Measurements from ENCODE around the gene CWC25. TPM values are rescaled to one million over a fixed set of nuclear protein-coding genes. Genes with fewer than 3 reads are reported as not detected.
"Not testable (repeated sequence)": the region's sequence is repeated elsewhere in the genome, so short reads cannot be mapped to it uniquely, and the experiment has no call there.

CWC25 gene
- total RNA-seq, 1 donor, result 9.9 TPM

GRCh38 chr17:38797158-38797490 is 28.0 kb downstream of the CWC25 start:
- DNase-seq (ENCODE audit: low read depth), result peak; percentile 72
- peak overlapping the region; percentile 79 for H3K4me3 ChIP-seq (ENCODE audit: low read depth, low read length)
- TF ChIP-seq CTCF (IDR thresholded peaks at IDR 0.05; ENCODE audit: insufficient read depth, low read depth, low read length), result no peak

- no peak for TF ChIP-seq CTCF (IDR thresholded peaks at IDR 0.05; ENCODE audit: insufficient read depth, low read depth, low read length)
- no peak for DNase-seq (ENCODE audit: low read depth)
- H3K4me3 ChIP-seq (ENCODE audit: low read depth, low read length), result peak overlapping the region; percentile 79
Observed at GRCh38 chr17:38796451-38797157, 28.5 kb downstream of the CWC25 start.

DNA sequence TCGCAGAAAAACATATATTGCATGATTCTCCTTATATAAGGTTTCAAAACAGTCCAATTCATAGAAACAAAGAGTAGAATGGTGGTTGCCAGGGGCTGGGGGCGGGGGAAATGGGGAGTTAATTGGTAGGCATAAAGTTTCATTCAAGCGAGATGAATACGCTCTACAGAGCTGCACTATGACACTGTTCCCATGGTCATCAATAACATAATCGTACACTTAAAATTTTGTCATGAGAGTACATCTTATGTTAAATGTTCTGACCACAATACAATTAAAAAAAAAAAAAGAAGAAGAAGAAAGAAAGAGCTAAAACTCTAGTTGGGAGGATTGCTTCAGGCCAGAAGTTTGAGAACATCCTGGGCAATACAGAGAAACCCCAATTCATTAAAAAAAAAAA is 30.9 kb downstream of the CWC25 start:
- DNase-seq (ENCODE audit: low read depth), result no peak
- no peak for TF ChIP-seq CTCF (IDR thresholded peaks at IDR 0.05; ENCODE audit: insufficient read depth, low read depth, low read length)
- no peak overlapping the region for H3K4me3 ChIP-seq (ENCODE audit: low read depth, low read length)

DNA sequence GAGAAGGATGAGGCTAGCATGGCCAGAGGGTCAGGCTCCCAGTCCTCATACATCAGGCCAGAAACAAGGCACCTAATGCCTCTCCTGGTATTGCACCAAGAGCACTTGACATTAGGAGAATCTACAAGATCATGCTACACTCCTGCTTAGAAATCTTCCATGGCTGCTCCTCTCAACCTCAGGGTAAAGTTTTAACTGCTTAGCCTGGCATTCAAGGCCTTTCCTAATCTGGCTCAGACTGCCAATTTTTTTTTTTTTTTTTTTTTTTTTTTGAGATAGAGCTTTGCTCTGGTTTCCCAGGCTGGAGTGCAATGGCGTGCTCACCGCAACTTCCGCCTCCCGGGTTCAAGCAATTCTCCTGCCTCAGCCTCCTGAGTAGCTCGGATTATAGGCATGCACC is 34.0 kb downstream of the CWC25 start:
- TF ChIP-seq CTCF (IDR thresholded peaks at IDR 0.05; ENCODE audit: insufficient read depth, low read depth, low read length), result no peak

DNA sequence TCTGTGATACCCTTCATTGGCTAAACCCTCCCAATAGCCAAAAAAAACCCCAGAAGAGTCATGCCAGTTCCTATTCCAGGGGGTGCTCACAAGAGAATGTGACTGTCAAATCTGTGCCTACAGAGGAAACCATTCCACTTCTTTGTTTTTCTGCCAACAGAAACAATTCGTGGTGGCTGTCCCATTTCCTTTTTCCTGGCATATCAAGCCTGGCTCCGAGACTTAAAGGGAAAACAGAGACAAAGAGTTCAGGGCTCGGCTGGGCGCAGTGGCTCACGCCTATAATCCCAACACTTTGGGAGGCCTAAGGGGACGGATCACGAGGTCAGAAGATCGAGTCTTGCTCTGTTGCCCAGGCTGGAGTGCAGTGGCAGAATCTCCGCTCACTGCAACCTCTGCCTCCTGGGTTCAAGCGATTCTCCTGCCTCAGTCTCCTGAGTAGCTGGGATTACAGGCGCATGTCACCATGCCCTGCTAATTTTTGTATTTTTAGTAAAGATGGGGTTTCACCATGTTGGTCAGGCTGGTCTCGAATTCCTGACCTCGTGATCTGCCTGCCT is 34.9 kb downstream of the CWC25 start:
- H3K4me3 ChIP-seq (ENCODE audit: low read depth, low read length); DNase-seq (ENCODE audit: low read depth): not testable (repeated sequence)

More for the DNA sequence above, 34.0 kb downstream of the CWC25 start:
- DNase-seq (ENCODE audit: low read depth), result no peak
- no peak overlapping the region for H3K4me3 ChIP-seq (ENCODE audit: low read depth, low read length)

DNA sequence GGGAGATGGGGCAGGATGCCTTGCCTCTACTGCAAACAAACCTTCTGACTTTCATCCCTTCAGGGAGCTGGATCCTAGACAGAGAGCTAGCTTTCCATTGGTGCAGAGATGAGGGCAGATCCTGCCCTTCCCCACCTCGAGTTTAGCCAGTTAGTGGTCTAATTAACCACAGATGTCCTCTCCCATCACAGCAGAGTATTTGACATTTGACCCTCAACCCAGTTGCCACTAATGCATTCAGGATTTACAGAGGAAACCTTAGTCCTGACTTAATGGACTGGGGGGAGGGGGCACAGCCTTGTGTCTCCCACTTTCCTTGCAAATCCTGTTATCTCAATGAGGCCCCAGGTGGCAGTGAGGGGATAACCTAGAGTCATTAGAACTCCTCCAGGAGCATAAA is 35.9 kb downstream of the CWC25 start:
- no peak overlapping the region for H3K4me3 ChIP-seq (ENCODE audit: low read depth, low read length)
- peak; percentile 56 for DNase-seq (ENCODE audit: low read depth)
- TF ChIP-seq CTCF (IDR thresholded peaks at IDR 0.05; ENCODE audit: insufficient read depth, low read depth, low read length), result no peak

GRCh38 chr17:38787999-38788398 is 37.1 kb downstream of the CWC25 start:
- DNase-seq (ENCODE audit: low read depth); H3K4me3 ChIP-seq (ENCODE audit: low read depth, low read length): not testable (repeated sequence)

DNA sequence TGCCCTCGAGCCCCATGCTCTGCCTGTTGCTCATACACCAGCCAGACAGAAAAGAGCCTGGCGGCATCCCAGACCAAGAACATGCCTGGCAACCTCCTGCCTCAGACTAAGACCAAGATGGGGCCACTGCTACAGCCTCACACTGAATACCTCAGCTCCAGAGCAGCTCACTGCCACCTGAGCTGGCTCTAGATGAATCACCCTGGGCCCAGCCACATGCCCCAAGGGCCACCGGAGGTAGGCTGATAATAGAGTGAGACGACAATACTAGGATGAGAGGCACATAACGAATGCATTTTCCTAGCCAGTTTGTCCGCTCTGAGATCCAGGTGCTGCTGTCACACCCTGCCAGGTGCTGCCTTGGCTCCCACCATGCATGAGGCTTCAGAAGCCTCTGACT is 38.7 kb downstream of the CWC25 start:
- TF ChIP-seq CTCF (IDR thresholded peaks at IDR 0.05; ENCODE audit: insufficient read depth, low read depth, low read length), result no peak
- no peak for DNase-seq (ENCODE audit: low read depth)
- no peak overlapping the region for H3K4me3 ChIP-seq (ENCODE audit: low read depth, low read length)

Data from fibroblast of villous mesenchyme (primary cell).